A549 (cell line): ENCODE results near the gene ENTR1.
"Not testable (repeated sequence)": the region's sequence is repeated elsewhere in the genome, so short reads cannot be mapped to it uniquely, and the experiment has no call there.

Source experiments
- EHMT2 ChIP-seq: fragments of 200-600 bp; sonication (generic); IDR thresholded peaks from 2 replicates; pipeline ENCODE4 v1.6.1; 2016; ENCODE audit warnings: antibody characterized with exemption, low read depth, mild to moderate bottlenecking, moderate library complexity
- NFE2L2 ChIP-seq: fragments of 150-350 bp; conservative IDR thresholded peaks from 2 replicates; pipeline ENCODE4 v1.6.1; 2014; ENCODE audit warnings: low read length
- RFX5 ChIP-seq: fragments of 450-650 bp; IDR thresholded peaks from 2 replicates; pipeline ENCODE4 v1.7.1; 2014; ENCODE audit warnings: antibody characterized with exemption, mild to moderate bottlenecking, moderate library complexity
- USF2 ChIP-seq: fragments of 450-650 bp; IDR thresholded peaks from 2 replicates; pipeline ENCODE4 v1.6.1; 2014; ENCODE audit warnings: antibody characterized with exemption
- TF ChIP-seq, protein P1 (sequence below): fragments of >200 bp; sonication (Bioruptor Twin); formaldehyde crosslinking; IDR thresholded peaks from 3 replicates; pipeline ENCODE4 v1.6.1; 2016

GRCh38 chr9:136425367-136425766 lies 15.0 kb upstream of the ENTR1 start:
- TF ChIP-seq EHMT2, USF2, NFE2L2, RFX5: not testable (repeated sequence)
- TF ChIP-seq, protein P1, sequence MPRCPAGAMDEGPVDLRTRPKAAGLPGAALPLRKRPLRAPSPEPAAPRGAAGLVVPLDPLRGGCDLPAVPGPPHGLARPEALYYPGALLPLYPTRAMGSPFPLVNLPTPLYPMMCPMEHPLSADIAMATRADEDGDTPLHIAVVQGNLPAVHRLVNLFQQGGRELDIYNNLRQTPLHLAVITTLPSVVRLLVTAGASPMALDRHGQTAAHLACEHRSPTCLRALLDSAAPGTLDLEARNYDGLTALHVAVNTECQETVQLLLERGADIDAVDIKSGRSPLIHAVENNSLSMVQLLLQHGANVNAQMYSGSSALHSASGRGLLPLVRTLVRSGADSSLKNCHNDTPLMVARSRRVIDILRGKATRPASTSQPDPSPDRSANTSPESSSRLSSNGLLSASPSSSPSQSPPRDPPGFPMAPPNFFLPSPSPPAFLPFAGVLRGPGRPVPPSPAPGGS: not testable (repeated sequence)
